Left renal cortex interstitium (tissue), 4 donors: Measurements from ENCODE around the gene P2RX2. TPM values are rescaled to one million over a fixed set of nuclear protein-coding genes. Genes with fewer than 3 reads are reported as not detected.

Experiments
- DNase-seq, 4 donors: peaks; one replicate each; pipeline ENCODE4 v3.0.0-alpha.2; 2013; ENCODE audit warnings: low read depth in 4 of 4, low spot score in 2 of 4, missing footprints in 1 of 4
- polyA plus RNA-seq, 4 donors: library from polyadenylated mRNA; unstranded; fragments of 120-200 nt; gene quantifications; one replicate each; pipeline ENCODE4 v1.2.1, GENCODE V29; 2013; ENCODE audit not compliant: insufficient read length in 4 of 4

P2RX2 gene
- polyA plus RNA-seq, 4 donors, result 0.97 to 3.0 (median 1.7) TPM

DNA sequence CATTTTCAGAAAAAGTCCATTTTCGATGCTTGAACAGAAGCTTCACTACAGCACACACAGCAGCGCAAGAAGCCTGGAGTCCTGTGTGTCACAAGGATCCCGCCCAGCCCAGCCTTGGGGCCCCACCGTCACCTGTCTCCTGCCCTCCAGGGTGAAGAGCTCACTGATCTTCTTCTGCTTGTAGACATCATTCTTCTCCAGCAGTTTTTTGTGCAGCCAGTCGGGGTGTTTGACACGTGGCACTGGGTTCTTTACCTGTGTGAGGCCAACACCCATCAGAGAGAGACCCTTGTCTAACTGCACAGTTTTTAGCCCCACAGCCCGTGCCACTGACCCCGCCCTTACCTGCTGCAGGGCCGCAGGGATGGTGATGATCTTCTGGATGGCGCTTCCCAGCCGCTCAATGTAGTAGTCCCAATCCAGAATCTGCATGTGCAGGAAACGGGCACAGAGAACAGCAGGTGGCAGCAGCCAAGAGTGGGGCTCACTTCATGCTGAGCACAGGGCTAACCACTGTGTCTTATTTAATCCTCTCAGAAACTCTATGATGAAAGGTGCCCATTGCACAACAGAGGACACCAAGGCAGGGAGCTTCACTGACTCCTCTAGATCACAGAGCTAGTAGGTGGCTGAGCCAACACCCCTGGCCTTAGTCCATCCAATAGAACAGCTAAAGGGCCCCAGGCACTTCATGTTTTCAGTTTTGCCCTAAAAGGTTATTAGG, 38.6 kb downstream of the P2RX2 start:
- no peak for DNase-seq

- no peak for DNase-seq
These were observed 39.7 kb downstream of the P2RX2 start for GRCh38 chr12:132658149-132658894.

DNA sequence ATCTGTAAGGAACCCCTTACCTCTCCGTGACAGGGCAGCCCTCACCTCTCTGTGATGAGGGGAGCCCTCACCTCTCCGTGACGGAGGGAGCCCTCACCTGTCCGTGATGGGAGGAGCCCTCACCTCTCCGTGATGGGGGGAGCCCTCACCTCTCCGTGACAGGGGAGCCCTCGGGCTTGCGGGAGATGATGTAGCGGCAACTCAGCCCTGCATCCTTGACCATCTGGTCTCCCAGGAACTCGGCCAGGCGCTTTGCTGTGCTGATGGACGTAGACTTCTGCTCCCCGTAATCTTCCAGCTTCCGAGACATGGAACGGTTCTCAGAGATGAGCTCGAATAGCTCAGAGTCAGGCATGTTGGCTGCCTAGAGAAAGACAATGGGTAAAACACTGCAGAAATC, 40.6 kb downstream of the P2RX2 start:
- DNase-seq, result no peak

GRCh38 chr12:132660052-132660451, 41.5 kb downstream of the P2RX2 start:
- DNase-seq, result no peak

- no peak for DNase-seq
These were observed 42.4 kb downstream of the P2RX2 start for GRCh38 chr12:132660996-132661395.

DNA sequence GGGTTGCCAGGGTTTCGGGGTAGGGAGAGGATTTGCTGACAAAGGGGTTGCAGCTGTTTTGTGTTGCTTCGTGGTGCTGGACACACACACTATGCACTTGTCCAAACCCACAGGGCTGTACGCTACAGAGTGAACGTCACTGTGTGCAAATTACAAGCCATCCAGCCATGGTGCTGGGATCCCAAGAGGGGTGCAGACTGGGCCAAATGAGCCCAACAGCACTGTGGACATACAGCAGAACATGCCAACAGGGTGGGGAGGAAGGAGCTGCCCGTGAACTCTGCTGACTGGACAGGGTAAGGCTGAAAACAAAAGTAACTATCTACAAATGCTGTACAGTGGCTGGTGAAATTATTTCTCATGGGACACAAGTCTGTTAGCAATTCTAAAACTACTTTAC, 43.4 kb downstream of the P2RX2 start:
- DNase-seq, result no peak

- no peak for DNase-seq
These were observed 44.6 kb downstream of the P2RX2 start for GRCh38 chr12:132662901-132663755.

DNA sequence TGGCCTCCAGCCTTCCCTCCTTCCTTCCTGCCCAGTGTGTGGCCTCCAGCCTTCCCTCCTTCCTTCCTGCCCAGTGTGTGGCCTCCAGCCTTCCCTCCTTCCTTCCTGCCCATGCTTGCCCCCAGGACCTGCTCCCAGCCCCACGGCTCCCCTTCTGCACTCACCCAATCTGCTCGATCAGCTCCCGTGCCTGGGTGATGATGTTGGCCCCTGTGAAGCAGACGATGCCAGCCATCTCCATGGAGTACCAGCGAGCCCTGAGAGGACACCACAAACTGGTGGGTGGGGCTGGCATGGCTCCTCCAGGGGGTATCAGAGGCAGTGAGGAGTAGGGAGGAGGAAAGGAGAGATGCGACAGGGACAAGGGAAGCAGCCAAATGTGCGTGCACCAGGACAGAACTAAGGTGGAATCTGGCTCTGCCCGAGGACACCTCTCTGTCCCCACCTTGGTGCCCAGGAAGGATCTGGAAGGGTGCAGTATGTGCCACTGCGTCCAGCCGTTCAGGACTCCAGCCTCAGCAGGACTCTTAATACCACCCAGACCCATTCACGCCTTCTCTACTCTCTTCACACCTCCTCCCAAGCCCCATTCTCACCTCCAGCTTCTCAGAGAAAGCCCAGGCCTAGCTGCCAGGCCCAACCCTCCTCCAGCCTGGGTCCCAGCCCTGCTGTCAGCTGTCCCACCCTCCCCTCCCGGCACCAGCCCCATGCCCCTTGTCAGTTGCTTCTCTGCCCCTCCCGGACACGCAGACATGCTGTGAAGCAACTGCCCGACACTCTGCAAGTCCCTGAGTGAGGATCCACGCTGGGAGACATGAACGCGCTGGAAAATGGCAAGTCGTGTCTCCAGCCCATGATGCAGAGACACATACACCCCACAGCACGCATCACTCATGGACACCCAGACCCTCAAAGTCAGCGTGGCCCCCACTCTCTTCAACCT, 45.9 kb downstream of the P2RX2 start:
- no peak for DNase-seq

DNA sequence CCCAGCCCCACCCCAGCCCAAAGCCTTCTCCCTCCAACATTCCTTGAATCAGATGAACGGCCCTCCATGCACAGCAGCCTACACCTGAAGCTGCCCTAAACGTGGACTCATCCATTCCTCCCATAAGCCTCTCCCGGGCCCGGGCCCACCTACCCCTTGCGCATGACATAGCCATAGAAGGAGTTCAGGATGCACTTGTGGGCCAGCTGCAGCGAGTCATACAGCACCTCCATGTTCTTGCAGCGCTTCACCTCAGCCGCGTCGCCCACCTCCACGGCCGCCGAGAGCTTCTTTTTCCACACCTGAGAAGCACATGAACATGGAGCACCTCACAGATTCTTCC, 46.5 kb downstream of the P2RX2 start:
- no peak for DNase-seq

GRCh38 chr12:132665794-132666193, 47.2 kb downstream of the P2RX2 start:
- DNase-seq, result no peak

DNA sequence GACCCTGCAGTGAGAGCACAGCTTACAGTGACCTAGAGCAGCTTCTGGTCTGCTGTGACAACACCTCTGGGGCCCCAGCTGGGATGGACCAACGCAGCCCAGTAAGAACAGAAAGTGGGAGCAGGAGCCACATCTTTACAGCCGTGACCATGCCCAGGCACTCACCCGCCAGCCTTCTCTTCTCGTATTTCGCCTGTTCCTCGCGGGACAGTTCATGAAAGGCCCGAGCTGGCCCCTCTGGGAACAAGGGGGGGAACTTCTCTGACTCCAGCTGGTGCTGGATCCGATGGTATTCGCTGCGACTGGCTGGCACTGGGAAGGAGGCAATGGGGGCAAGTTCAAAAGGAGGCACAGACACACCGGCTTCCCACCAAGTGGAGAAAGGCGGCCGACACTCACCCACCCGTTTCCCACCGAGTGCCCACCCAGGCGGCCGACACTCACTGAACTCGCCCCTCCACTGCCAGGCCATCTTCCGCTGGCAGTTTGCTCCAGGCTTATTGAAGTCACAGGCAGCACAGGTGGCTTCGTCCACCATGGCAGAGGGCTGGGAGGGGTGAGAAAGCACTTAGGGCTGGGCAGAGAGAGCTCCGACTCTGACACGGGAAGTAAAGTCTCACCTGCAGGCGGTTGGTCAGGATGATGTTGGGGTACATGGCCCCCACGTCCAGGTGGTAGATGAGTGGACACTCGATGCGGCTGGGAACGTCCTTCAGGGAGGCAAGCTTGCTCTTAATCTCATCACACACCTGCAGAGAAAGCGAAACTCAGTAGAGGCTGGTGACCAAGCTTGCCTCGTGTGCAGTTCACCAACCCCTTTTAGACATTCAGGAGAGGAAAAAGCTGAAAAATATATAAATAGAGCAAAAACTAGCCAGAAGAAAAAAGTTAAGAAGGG, 49.9 kb downstream of the P2RX2 start:
- no peak for DNase-seq

GRCh38 chr12:132669166-132669879, 50.7 kb downstream of the P2RX2 start:
- no peak for DNase-seq

Other genes with a start within 250 kb of the P2RX2 start
- 100 to 1,000 TPM in 1 of 4 donors, 10 to 100 TPM in 3; 37.5 to 104 (median 79.8) TPM for gene FBRSL1, start 128.6 kb upstream of the P2RX2 start, polyA plus RNA-seq
- gene LRCOL1, start 8.2 kb upstream of the P2RX2 start, polyA plus RNA-seq, result 1 to 10 TPM; 1.5 to 5.1 (median 3.0) TPM
- 10 to 100 TPM; 36.7 to 68.0 (median 53.0) TPM for gene POLE, start 68.6 kb downstream of the P2RX2 start, polyA plus RNA-seq
- gene PXMP2, start 68.8 kb downstream of the P2RX2 start, polyA plus RNA-seq, result 10 to 100 TPM; 56.6 to 72.3 (median 59.0) TPM
- gene PGAM5, start 92.1 kb downstream of the P2RX2 start, polyA plus RNA-seq, result 10 to 100 TPM; 17.5 to 28.6 (median 25.5) TPM
- gene ANKLE2, start 143.1 kb downstream of the P2RX2 start, polyA plus RNA-seq, result 10 to 100 TPM; 49.0 to 89.5 (median 71.2) TPM
- 10 to 100 TPM; 23.2 to 38.4 (median 31.0) TPM for gene GOLGA3, start 210.1 kb downstream of the P2RX2 start, polyA plus RNA-seq